Liver (tissue), 9 donors: ENCODE results near the gene ATP13A1. TPM values are rescaled to one million over a fixed set of nuclear protein-coding genes. Genes with fewer than 3 reads are reported as not detected.

Experiments
- DNase-seq: peaks from one replicate; pipeline ENCODE4 v3.0.0-alpha.2; 2017; ENCODE audit warnings: low spot score
- H3K27ac ChIP-seq, 2 donors: one replicate each; pipeline ENCODE4 v1.7.0; 2013; ENCODE audit warnings: inconsistent platforms in 2 of 2, low read length in 2 of 2, control low read depth in 1 of 2, low read depth in 1 of 2, mild to moderate bottlenecking in 1 of 2
- H3K27me3 ChIP-seq, 4 donors: one replicate each; pipeline versions ENCODE4 v1.6.1 to v1.7.0; 2013; ENCODE audit warnings: low read length in 3 of 4, inconsistent platforms in 1 of 4, mild to moderate bottlenecking in 1 of 4, moderate library complexity in 1 of 4; ENCODE audit not compliant: control insufficient read depth in 4 of 4, insufficient read depth in 4 of 4
- H3K36me3 ChIP-seq, 4 donors: one replicate each; pipeline versions ENCODE4 v1.6.1 to v1.7.0; 2013; ENCODE audit warnings: low read length in 3 of 4, mild to moderate bottlenecking in 3 of 4, low read depth in 1 of 4, moderate library complexity in 1 of 4; ENCODE audit not compliant: control insufficient read depth in 4 of 4, insufficient read depth in 3 of 4
- H3K4me1 ChIP-seq, 4 donors: one replicate each; pipeline versions ENCODE4 v1.6.1 to v1.7.0; 2013; ENCODE audit warnings: low read length in 3 of 4, mild to moderate bottlenecking in 3 of 4, moderate library complexity in 1 of 4; ENCODE audit not compliant: control insufficient read depth in 4 of 4, insufficient read depth in 4 of 4
- H3K4me3 ChIP-seq, 3 donors: one replicate each; pipeline versions ENCODE4 v1.6.1 to v1.7.0; 2013; ENCODE audit warnings: low read length in 3 of 3, control low read depth in 1 of 3, low read depth in 1 of 3, mild to moderate bottlenecking in 1 of 3
- H3K9ac ChIP-seq, 2 donors: one replicate each; pipeline ENCODE4 v1.7.0; 2013; ENCODE audit warnings: low read length in 2 of 2, mild to moderate bottlenecking in 2 of 2, moderate library complexity in 2 of 2, control low read depth in 1 of 2, low read depth in 1 of 2
- H3K9me3 ChIP-seq, 4 donors: one replicate each; pipeline versions ENCODE4 v1.6.1 to v1.7.0; 2013; ENCODE audit warnings: low read length in 3 of 4; ENCODE audit not compliant: control insufficient read depth in 4 of 4
- ATF3 ChIP-seq: IDR thresholded peaks from 2 replicates; pipeline ENCODE4 v1.6.1; 2016; ENCODE audit warnings: antibody characterized with exemption
- CTCF ChIP-seq: fragments of 150-350 bp; IDR thresholded peaks from 2 replicates; pipeline ENCODE4 v1.5.1; 2017; ENCODE audit warnings: improper control_type of control experiment, low read depth, low read length; ENCODE audit not compliant: missing input control
- EGR1 ChIP-seq, 2 donors: IDR thresholded peaks; 2 replicates each; pipeline ENCODE4 v1.6.1; 2016 to 2018; ENCODE audit warnings: antibody characterized with exemption in 2 of 2, low read depth in 2 of 2
- FOXA1 ChIP-seq: IDR thresholded peaks from 2 replicates; pipeline ENCODE4 v1.6.1; 2016; ENCODE audit warnings: antibody characterized with exemption
- FOXA2 ChIP-seq: IDR thresholded peaks from 2 replicates; pipeline ENCODE4 v1.6.1; 2016; ENCODE audit warnings: antibody characterized with exemption
- HNF4A ChIP-seq, 2 donors: conservative IDR thresholded peaks; 2 replicates each; pipeline ENCODE4 v1.6.1; 2016; ENCODE audit warnings: antibody characterized with exemption in 2 of 2, mild to moderate bottlenecking in 2 of 2
- HNF4G ChIP-seq: IDR thresholded peaks from 2 replicates; pipeline ENCODE4 v1.6.1; 2016; ENCODE audit warnings: antibody characterized with exemption
- JUND ChIP-seq, 2 donors: IDR thresholded peaks; 2 replicates each; pipeline ENCODE4 v1.6.1; 2016; ENCODE audit warnings: antibody characterized with exemption in 2 of 2
- MAX ChIP-seq: IDR thresholded peaks from 2 replicates; pipeline ENCODE4 v1.6.1; 2016; ENCODE audit warnings: antibody characterized with exemption
- NR2F2 ChIP-seq: IDR thresholded peaks from 2 replicates; pipeline ENCODE4 v1.6.1; 2016; ENCODE audit warnings: antibody characterized with exemption
- RAD21 ChIP-seq, 2 donors: IDR thresholded peaks; 2 replicates each; pipeline ENCODE4 v1.6.1; 2016; ENCODE audit warnings: antibody characterized with exemption in 2 of 2, mild to moderate bottlenecking in 2 of 2
- REST ChIP-seq: IDR thresholded peaks from 2 replicates; pipeline ENCODE4 v1.6.1; 2016; ENCODE audit warnings: antibody characterized with exemption, mild to moderate bottlenecking
- RXRA ChIP-seq, 2 donors: IDR thresholded peaks; 2 replicates each; pipeline ENCODE4 v1.6.1; 2017 to 2018; ENCODE audit warnings: antibody characterized with exemption in 2 of 2, mild to moderate bottlenecking in 1 of 2
- SP1 ChIP-seq: IDR thresholded peaks from 2 replicates; pipeline ENCODE4 v1.6.1; 2018; ENCODE audit warnings: antibody characterized with exemption, mild to moderate bottlenecking
- TAF1 ChIP-seq: conservative IDR thresholded peaks from 2 replicates; pipeline ENCODE4 v1.6.1; 2016; ENCODE audit warnings: antibody characterized with exemption, mild to moderate bottlenecking
- YY1 ChIP-seq: IDR thresholded peaks from 2 replicates; pipeline ENCODE4 v1.6.1; 2016; ENCODE audit warnings: antibody characterized with exemption, mild to moderate bottlenecking
- ZBTB33 ChIP-seq: IDR thresholded peaks from 2 replicates; pipeline ENCODE4 v1.6.1; 2016; ENCODE audit warnings: antibody characterized with exemption
- WGBS: extraction: QIAGEN DNeasy Blood & Tissue Kit; methylation state at CpG from one replicate; pipeline ENCODE4 v1.1.7; 2013; 5-methylcytosine and 5-hydroxymethylcytosine counted together
- polyA plus RNA-seq, 2 donors: library from polyadenylated mRNA; stranded (reverse) in 1 of 2; unstranded in 1 of 2; fragments of 200-250 nt in 1 of 2; fragments of >200 nt in 1 of 2; fragmentation: Nextera tagmentation in 1 of 2; extraction: Ambion mirVana in 1 of 2; gene quantifications; one replicate each; pipeline versions ENCODE4 v1.2.1 to v1.2.3, GENCODE V29; 2013 to 2015
- total RNA-seq, 2 donors: library from RNA; depleted of rRNA; stranded (reverse); fragments of >200 nt; gene quantifications; one replicate each; pipeline ENCODE4 v1.2.3, GENCODE V29; 2014
- donor health status: healthy.
- donor health status: healthy.
- donor health status: healthy.
- donor health status: healthy.
- donor health status: healthy.

ATP13A1 gene
- total and polyA plus RNA-seq, 4 donors, result 15.1 to 36.5 (median 20.5) TPM

- Histone ChIP-seq H3K4me1 (peaks cover 0 to 1% (median under 1%) of the 10 kb centered on the region in 4 donors), H3K9ac (no peak overlapping the region), H3K27me3 (no peaks in the 10 kb centered on the region), H3K4me3 (no peak overlapping the region), H3K9me3 (no peaks in the 10 kb centered on the region), H3K36me3 (peaks cover 3 to 12% (median 5%) of the 10 kb centered on the region in 4 donors), H3K27ac (no peak overlapping the region)
- no peak for TF ChIP-seq NR2F2
- TF ChIP-seq YY1, result no peak
- TF ChIP-seq REST, result no peak
- no peak for TF ChIP-seq SP1
- no peak for TF ChIP-seq CTCF
- TF ChIP-seq RXRA (IDR thresholded peaks at IDR 0.05), result no peak
- TF ChIP-seq TAF1, result no peak
- 68% methylated on average over 53 of the region's 53 CpGs for WGBS
- DNase-seq, result no peak
Observed at GRCh38 chr19:19637523-19638251, 25.8 kb downstream of the ATP13A1 start.

- Histone ChIP-seq H3K36me3 (peaks cover 3 to 12% (median 5%) of the 10 kb centered on the region in 4 donors), H3K4me1 (no peaks in the 10 kb centered on the region), H3K4me3 (no peak overlapping the region), H3K9ac (no peak overlapping the region), H3K9me3 (no peaks in the 10 kb centered on the region), H3K27me3 (no peaks in the 10 kb centered on the region), H3K27ac (no peak overlapping the region)
- WGBS, result 69% methylated on average over 27 of the region's 27 CpGs
- no peak for DNase-seq
- TF ChIP-seq FOXA1 (no peak), MAX (no peak), FOXA2 (no peak), HNF4G (no peak), ATF3 (no peak), RAD21 (IDR thresholded peaks at IDR 0.05) (no peak), HNF4A (conservative IDR thresholded peaks at IDR 0.05) (no peak), RXRA (IDR thresholded peaks at IDR 0.05) (no peak), ZBTB33 (no peak), NR2F2 (no peak), TAF1 (no peak), JUND (IDR thresholded peaks at IDR 0.05) (no peak), EGR1 (IDR thresholded peaks at IDR 0.05; ENCODE audit: low read depth in 2 of 2) (no peak), REST (no peak), YY1 (no peak), CTCF (no peak), SP1 (no peak)
Observed at GRCh38 chr19:19637186-19637522, 26.3 kb downstream of the ATP13A1 start.
